Inflammatory macrophage treated with lipopolysaccharide for 4 hours (primary cell): Measurements from ENCODE around the gene GLA.

Source experiments
- DNase-seq: peaks from one replicate; pipeline ENCODE4 v3.0.0-alpha.2; 2020

GLA gene

DNA sequence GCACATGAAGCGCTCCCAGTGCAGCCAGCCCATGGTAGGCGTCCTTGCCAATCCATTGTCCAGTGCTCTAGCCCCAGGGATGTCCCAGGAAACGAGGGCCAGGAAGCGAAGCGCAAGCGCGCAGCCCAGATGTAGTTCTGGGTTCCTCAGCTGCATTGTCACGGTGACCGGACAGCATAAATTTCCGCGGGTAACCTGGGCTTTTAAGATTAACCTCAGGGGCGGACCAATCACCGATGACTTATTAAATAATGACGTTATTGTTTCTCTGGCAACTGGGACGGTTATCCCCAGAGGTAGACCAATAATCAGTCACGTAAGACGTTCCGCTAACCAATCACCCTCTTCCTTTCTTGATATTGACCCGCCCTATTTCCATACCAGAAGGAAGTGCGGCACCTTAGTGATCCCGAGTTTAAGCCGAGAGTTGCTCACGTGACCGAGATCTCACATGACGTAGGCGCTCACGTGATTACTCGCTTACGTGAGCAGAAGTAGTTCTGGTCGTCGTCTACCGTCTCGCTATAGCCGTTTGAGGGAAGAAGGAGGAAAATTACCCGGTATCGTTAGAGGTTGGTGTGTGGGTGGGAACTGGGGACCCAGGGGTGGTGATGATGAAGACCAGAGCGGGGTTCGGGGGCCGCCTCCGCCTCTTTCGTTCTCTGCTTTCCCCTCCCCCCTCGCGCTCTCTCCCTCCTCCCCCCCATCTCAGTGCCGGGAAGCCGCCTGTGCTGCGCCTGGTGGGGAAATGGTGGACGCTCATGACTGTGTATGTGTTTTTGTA is at the start of gene GLA, which contains the start of gene HNRNPH2:
GLA (minus strand) TSS at position 178 of the 784 bp plus-strand sequence; CDS start at position 156, 22 bp downstream.
HNRNPH2 (plus strand) TSS at position 475 of the 784 bp plus-strand sequence. CDS start 3,767 bp downstream, outside the sequence.
- peak; percentile 96 for DNase-seq

DNA sequence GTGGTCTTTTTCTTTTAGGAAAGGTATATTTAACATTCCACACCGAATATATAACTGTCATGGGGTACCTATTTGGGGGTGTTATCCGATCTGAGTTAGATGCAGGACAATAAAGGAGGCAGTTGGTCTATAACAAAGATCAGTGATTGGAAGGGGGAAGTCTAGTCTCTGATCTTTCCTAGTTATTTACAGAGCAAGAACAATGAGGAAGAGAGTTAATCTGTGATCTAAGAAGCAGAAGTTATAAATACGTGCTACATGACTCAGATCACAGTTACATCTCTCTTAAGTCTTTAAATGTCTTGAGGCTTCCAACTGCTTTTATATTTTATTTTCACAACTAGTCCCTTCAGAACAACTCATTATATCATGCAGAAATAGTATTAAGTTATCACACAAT is 44.3 kb upstream of the GLA start:
- DNase-seq: peak; percentile 57

DNA sequence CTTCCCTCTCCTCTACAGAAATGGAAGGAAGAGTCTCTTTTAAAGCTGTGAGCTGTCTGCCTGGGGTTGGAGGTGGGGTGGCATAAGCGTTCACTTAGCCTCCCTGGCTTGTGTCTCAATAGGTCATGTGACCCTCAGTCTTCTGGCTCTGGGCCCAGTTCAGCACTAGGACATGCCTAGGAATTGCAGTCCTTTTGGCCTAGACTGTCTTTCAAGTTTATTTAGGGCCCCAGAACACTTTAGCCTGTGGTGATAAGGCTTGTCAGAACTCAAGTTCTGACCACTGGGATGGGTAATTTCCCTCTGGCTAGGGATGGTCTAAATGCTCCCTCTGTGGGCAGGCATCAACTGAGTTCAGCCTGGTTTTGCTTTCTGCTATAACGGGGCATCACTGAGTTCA is 43.2 kb upstream of the GLA start:
- DNase-seq: peak; percentile 32

DNA sequence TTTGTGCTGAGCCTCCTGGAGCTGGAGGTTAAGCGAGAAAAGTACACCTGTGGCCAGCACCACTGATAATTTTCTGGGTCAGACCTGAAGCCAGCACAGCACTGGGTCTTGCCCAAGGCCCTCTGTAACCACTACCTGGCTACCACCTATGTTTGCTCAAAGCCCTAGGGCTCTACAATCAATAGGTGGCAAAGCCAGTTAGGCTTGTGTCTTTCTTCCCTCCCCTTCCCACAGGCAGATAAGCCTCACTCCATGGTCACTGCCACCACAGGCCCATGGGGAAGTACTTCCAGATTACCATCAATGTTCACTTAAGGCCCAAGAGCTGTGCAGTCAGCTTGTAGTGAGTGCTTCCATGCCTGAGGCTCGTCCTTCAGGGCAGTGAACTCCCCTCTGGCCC is 42.4 kb upstream of the GLA start:
- no peak for DNase-seq

DNA sequence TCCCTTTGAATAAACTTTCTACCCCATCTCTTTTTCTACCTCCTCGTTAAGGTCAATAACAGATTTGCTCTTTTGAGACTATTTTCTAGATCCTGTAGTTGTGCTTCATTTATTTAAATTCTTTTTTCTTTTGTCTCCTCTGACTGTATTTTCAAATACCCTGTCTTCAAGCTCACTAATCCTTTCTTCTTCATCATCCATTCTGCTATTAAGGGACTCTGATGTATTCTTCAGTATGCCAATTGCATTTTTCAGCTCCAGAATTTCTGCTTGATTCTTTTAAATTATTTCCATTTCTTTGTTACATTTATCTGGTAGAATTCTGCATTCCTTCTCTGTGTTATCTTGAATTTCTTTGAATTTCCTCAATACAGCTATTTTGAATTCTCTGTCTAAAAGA is 41.6 kb upstream of the GLA start:
- no peak for DNase-seq

DNA sequence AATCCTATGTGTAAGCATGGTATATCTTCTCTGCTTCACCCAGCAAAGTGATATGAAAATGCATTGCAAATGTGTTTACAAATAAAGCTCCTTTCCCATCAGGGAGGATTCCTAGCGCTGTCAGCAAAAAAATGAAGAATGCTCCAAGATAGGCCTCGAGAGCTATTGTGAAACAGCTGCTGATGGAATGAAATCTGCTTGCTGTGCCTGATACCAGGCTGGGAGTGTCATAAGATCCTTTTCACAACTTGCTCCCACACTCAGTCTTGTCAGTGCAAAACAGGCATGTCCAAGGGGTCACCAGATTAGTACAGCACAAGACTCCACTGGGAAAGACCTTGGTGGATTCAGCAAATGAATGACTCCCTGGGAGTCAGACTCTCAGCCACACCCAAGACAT is 34.4 kb upstream of the GLA start:
- peak; percentile 48 for DNase-seq

DNA sequence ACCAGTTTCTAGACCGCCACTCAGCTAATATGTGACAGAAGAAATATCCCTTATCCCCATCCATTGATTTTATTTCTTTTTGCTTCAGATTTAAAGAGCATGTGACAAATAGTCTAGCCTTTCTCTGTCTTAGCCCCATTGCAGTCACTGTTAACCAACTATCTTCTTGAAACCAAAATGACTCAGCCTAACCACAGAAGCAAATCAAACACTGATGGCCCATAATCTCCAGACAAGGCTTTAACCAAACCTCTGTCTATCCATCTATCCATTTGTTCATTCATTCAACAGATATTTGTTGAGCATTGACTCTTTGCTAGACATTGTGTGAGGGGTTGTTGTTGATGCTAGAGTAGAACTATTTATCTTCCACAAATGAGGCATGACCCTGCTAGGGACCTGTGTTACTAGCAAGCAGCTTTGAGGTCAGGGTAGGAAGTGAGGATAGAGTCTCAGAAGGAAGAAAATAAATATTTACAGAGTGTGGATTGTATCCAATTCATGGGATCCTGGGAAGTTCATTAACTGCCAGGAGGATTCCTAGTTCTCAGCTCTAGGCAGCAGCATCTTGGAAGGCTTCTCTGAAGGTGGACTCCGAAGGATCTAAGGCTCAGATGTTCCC is 22.8 kb upstream of the GLA start:
- no peak for DNase-seq

DNA sequence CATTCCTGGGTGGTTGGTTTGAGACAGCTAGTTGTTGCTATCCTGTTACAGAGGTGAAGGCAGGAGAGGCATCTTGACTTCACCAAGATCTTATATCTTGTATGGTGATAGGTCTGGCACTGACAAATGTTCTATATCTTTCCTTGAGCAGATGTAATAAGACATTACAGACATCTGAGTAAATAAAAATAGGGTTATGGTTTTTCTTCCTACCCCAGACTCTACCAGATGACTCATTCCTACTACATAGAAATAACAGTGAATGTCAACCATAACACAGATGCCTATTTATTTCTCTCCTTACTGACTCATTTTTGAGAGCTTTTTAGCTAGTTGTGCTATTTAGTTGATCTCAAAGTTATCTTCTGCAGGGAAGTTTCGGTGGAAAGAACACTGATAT is 22.2 kb upstream of the GLA start:
- no peak for DNase-seq

DNA sequence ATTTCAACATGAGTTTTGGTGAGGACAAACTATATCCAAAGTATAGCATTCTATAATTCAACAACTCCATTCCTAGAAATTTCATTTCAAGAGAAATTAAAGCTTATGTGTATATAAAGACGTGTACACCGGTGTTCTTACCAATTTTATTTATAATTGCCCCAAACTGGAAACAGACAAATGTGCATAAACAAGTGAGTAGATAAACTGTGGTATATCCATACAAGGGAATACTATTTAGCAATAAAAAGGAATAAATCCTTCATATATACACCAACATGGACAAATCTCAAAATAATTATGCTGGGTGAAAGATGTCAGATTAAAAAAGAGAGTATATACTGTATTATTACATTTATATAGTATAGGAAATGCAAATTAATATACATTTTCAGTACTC is 20.2 kb upstream of the GLA start:
- no peak for DNase-seq

DNA sequence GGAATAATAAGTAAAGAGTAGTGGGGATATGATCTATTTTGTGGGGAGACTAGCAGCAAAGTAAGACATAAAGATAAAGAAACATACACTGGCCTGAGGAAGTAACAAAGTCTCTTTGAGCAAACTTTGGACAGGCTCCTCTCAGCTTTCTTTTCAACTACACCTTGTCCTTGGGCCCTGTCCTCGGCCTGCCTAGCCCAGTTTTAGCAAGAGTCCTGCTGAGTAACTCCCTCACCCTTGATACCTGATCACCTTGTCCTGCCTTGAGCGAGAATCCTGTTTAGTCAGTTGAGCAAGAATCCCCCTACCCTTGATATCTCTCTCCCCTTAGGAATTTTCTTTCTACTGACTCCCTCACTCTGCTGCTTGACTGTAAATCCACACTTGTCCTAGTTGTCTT is 11.8 kb upstream of the GLA start:
- DNase-seq: no peak

DNA sequence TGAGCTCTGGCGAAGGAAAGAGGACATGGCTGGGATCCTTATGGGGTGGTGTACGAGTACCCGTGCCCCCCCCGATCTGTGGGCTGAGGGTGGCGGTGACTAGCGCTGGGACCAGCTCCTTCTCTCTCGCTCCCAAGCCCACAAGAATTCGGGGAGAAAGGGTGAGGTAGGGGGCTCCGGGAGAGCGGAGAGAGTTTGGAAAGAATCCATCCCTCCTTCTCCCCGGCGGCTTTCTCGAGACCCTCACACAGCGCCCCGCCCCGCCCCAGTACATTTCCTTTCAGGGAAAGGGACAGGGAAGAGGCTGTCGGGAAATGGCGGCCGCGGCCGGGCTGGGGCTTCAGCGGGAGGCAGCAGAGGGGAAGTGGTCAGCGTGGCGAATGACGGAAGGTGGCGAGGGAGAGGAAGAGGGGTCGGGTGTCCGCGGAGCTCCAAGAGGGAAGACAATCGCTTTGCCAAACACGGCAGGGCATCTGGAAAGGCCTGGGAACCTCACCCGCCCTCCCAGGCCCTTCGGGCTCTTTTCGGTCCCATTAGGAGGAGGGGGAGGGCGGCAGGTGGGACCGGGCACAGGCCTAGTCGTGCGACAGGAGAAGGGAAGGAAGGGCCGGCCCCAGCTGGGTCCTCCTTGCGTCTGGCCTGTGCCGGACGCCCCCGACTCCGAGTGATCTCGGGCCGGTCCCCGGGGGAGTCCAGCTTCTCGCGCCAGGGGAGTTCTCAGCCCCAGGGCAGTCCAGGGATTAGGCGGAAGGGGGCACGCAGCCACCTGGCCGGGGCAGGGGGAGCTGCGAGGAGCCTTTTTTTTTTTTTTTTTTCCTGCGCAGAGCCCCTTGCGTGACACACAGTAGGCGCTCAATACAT is 10.5 kb upstream of the GLA start:
- DNase-seq: peak; percentile 60

DNA sequence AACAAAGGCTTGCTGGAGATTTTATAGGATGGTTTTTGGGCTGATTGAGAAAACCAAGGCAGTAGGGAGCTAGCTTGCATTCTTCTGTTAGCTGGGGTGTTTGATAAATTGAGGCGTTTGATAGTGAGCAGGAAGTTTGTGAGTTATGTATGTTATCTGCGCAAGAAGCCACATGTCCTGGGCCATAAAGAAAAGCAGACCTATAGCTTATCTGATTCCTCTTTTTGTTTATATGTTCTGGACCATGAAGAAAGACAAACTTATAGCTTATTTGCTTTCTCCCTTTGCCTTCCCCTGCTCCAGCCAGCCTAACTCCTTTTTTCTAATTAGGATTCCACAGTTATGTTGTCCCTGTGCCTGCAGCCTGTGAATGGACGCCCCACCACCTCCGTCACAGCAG is 9.5 kb upstream of the GLA start:
- DNase-seq: no peak

DNA sequence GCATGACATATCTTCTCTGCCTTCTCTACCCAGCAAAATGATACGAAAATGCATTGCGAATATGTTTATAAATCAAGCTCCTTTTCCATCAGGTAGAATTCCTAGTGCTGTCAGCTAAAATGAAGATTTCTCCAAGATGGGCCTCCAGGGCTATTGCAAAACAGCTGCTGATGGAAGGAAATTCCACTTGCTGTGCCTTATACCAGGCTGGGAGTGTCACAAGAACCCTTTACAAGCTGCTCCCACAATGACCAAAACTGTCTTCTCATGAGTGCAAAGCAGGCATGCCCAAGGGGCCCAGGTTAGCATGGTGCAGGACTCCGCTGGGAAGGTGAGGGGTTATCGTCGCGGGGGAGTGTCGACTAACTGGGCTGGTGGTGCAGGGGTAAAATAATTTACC is 9.0 kb upstream of the GLA start:
- DNase-seq: no peak

DNA sequence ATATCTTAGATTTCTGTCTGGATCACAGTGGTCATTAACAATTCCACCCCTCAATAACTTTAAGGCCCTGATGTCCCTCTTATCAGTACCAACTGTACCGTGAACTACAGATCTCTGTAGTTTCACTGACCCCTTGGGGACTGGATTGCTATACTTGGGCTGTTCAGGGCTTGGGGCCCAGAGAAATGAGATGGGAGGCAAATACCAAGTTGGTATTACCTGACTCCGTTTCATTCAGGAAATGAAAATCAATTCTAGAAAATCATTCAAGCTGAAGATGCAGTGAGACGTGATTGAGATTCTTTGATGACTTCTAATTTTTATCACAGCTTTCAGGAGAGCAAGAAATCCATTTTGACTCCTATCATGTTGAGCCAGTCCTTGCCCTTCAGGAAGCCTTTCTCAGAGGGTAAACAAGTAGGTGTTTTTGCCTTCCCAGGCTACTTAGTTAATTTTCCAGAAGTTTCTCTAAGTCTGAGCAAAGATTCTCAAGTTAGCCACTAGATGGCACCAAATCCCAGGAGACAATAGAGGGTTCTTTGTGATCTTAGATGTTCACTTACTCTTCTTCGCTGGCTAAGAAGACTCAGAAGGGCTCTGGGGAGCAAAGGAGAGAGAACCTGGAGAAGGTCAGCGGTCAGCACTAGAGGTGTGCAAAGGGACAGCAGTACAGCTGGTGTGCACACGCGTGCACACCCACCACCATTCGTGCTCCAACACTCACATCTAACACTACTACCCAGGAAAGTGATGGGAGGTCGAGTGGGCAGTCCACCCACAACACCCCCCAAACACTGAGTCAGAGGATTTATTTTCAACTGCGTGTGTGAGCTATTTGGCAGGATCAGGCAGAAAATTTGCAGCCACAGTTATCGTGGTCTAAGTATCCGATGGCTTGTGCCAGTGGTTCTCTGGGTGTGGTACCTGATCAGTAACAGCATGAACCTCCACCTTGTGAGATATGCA is 7.7 kb upstream of the GLA start:
- peak; percentile 61 for DNase-seq

DNA sequence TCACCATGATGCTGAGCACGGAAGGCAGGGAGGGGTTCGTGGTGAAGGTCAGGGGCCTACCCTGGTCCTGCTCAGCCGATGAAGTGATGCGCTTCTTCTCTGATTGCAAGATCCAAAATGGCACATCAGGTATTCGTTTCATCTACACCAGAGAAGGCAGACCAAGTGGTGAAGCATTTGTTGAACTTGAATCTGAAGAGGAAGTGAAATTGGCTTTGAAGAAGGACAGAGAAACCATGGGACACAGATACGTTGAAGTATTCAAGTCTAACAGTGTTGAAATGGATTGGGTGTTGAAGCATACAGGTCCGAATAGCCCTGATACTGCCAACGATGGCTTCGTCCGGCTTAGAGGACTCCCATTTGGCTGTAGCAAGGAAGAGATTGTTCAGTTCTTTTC is 4.3 kb upstream of the GLA start:
- peak; percentile 32 for DNase-seq

DNA sequence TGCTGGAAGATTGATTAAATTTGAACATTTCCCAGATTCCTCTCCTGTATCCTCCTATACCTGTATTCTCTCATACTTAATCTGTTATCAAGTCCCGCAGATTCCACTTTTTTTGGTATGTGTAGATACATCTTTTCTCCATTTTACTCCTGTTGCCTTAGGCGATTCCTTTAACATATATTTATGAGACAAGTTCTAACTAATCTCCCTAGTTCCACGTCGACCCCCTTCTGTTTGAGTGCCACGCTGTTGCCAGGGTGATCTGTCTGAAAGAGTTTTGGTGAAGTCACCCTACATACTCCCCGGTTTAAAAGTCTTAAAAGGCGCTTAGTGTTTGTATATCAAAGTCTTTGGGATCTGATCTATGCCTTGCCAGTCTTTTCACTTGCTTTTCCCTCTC is 2.7 kb upstream of the GLA start:
- no peak for DNase-seq

DNA sequence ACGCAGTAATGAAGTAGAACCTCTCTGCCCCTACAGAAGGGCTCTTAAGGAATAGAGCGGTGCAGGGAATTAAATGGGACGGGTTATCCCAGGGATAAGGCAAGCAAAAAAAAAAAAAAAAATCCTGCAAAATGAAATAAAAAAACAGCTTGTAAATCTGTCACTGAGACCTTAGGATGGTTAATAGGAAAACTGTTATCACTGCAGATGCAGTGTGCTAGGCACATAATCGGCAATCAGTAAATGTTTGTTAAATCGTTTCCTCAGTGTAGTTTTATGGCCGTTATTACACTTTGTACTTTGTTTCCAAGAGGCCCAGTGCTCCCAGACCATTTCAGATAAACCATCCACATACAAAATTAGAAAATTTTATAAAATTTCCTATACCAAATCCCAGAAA is 1.3 kb upstream of the GLA start:
- DNase-seq: no peak

DNA sequence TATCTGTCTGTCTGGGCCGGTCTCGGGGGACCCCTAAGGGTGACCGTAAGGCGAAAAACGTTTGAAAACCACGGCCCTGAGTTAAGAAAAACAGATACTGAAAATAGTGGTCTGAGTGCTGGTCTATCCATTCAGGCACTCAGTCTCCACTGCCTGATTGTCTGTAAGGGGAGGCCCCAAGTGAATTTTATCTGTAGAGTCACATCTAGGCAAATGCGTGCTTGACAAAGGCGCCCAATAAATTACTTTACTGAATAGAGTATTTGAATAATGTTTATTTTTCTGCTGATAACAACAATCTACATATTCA is 762 bp upstream of the GLA start:
- DNase-seq: no peak

DNA sequence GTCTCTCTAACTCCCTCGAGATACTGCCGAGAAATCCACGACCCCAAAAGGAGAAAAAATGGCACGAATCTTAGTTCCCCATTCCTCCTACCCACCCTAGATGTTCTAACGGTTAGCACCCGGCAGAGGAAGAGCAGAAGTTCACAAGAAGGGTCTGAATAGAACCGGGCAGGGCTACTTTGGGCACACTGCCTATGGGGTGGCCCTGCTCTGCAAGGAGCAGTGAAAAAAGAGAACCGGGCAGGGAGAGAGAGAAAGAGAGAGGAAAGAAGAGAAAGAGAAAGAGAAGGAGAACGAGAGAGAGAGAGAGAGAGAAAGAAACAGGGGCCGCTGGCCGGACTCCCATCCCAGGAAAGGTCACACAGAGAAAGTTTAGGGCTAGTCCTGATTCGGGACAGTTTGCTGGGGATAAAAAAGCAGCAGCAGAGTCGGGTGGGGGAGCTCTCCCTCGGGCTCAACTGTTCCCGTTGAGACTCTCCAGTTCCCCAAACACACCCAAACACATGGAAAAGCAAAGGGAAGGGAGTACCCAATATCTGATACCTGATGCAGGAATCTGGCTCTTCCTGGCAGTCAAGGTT is 468 bp downstream of the GLA start:
- peak; percentile 41 for DNase-seq

DNA sequence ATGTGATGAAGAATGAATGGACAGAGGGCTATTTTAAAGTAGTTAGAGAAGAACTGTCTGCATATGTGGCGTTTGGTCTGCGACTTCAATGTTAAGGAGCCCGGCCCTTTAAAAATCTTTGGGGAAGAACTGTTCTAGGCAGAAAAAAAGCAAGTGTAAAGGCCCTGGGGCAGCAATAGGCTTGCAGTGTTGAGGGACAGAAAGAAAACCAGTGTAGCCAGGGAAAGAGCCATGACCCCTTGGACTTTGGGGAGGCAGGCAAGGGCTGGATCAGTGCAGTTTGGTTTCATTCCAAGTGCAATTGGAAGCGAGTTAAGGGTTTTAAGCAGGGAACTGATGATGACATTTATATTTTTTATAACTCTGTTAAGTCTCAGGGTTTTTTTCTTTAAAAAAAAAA is 7.9 kb downstream of the GLA start:
- no peak for DNase-seq

DNA sequence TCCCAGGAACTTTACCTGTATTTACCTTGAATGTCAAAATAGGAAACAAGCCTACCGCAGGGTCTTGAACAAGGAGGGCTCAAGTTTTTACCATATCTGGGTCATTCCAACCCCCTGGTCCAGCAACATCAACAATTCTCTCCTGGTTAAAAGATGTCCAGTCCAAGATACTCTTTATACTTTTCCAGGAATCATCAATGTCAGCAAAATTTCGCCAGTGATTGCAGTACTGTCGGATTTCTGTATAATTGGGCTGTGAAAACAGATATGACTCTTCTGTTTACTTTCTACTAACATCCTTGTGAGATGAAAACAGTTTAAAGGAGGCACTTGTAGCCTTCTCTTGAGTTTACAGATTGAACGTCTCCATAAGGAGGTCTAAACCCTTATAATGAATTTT is 9.0 kb downstream of the GLA start:
- DNase-seq: no peak

DNA sequence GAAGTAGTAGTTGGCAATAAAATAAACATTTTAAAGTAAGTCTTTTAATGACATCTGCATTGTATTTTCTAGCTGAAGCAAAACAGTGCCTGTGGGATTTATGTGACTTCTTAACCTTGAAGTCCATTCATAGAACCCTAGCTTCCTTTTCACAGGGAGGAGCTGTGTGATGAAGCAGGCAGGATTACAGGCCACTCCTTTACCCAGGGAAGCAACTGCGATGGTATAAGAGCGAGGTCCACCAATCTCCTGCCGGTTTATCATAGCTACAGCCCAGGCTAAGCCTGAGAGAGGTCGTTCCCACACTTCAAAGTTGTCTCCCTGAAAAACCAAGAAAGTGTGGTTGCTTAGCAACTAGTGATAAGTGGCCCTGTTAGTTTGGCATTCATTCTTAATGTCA is 9.9 kb downstream of the GLA start:
- no peak for DNase-seq
